BJ (cell line): ENCODE data around the gene GTF2A1L. TPM values are rescaled to one million over a fixed set of nuclear protein-coding genes. Genes with fewer than 3 reads are reported as not detected.

Experiments used
- CTCF ChIA-PET: fragments of 350-600 bp; formaldehyde crosslinking; extraction: SDS; loops from one replicate; lab custom pipeline; 2021; ENCODE audit warnings: antibody characterized with exemption, inconsistent platforms; lab: Yijun Ruan, JAX
- POLR2A ChIA-PET: fragments of 300-600 bp; sonication (Branson Sonifier 250); formaldehyde crosslinking; extraction: SDS; loops from one replicate; lab custom pipeline; 2021; ENCODE audit warnings: antibody characterized with exemption; lab: Charles Lee
- DNase-seq: peaks from one replicate; pipeline ENCODE4 v3.0.0-alpha.2; 2011; ENCODE audit warnings: low read depth
- H3K27me3 ChIP-seq: 2 replicates; pipeline ENCODE4 v1.6.0; 2011; ENCODE audit warnings: low read length; ENCODE audit not compliant: control insufficient read depth, insufficient read depth
- H3K36me3 ChIP-seq: 2 replicates; pipeline ENCODE4 v1.5.1; 2011; ENCODE audit warnings: low read length; ENCODE audit not compliant: control insufficient read depth, insufficient read depth
- H3K4me3 ChIP-seq: 2 replicates; pipeline ENCODE4 v1.5.1; 2011; ENCODE audit warnings: low read depth, mild to moderate bottlenecking, control low read depth, low read length
- CTCF ChIP-seq: IDR thresholded peaks from 2 replicates; pipeline ENCODE4 v1.5.1; 2011; ENCODE audit warnings: low read depth, mild to moderate bottlenecking, control low read depth, inconsistent platforms, low read length, moderate library complexity; ENCODE audit not compliant: insufficient read depth
- polyA minus RNA-seq: library from RNA; depleted of rRNA, polyadenylated mRNA; stranded (reverse); fragments of >200 nt; gene quantifications from 2 replicates; pipeline ENCODE4 v1.2.3, GENCODE V29; 2011; rRNA and poly(A)+ RNA removed
- polyA plus RNA-seq: library from polyadenylated mRNA; depleted of rRNA; stranded (reverse); fragments of >200 nt; gene quantifications from 2 replicates; pipeline ENCODE4 v1.2.3, GENCODE V29; 2011; rRNA removed

GTF2A1L gene
- polyA plus RNA-seq: not detected in 2 replicates
- polyA minus RNA-seq: not detected in 2 replicates

- no peak for DNase-seq
- no peak within 1 kb of the TSS for H3K4me3 ChIP-seq
- POLR2A ChIA-PET: no interaction called here
- CTCF ChIA-PET: no interaction called here
- no peaks in the 10 kb centered on the region for H3K36me3 ChIP-seq
- H3K27me3 ChIP-seq: no peaks in the 10 kb centered on the region
- TF ChIP-seq CTCF: no peak
These were observed at the start of gene GTF2A1L for GRCh38 chr2:48617618-48618017. Gene GTF2A1L (plus strand): TSS chr2:48617856. CDS start chr2:48617875, 19 bp downstream.

GRCh38 chr2:48568547-48568946, 49.1 kb upstream of the GTF2A1L start:
- ChIA-PET CTCF (interaction anchor here (1.3 kb wide), 1 partner anchor 19 kb away, joined by 4 read pairs; no protein-coding TSS in a partner anchor), POLR2A (no interaction called here)
- no peak for TF ChIP-seq CTCF
- no peaks in the 10 kb centered on the region for H3K36me3 ChIP-seq
- H3K4me3 ChIP-seq: no peak overlapping the region
- DNase-seq: no peak
- no peaks in the 10 kb centered on the region for H3K27me3 ChIP-seq

- CTCF ChIA-PET: interaction anchor here (0.7 to 1.3 kb wide), 2 partner anchors 8 to 18 kb away, joined by 3 to 4 read pairs; no protein-coding TSS in a partner anchor
- POLR2A ChIA-PET: no interaction called here
- no peak overlapping the region for H3K4me3 ChIP-seq
- no peaks in the 10 kb centered on the region for H3K27me3 ChIP-seq
- no peaks in the 10 kb centered on the region for H3K36me3 ChIP-seq
- DNase-seq: no peak
- TF ChIP-seq CTCF: no peak
These were observed 48.2 kb upstream of the GTF2A1L start for GRCh38 chr2:48569433-48569832.

- ChIA-PET POLR2A (no interaction called here), CTCF (interaction anchor here (0.8 to 1.4 kb wide), 3 partner anchors 12 to 19 kb away, joined by 3 to 5 read pairs (median 3); no protein-coding TSS in a partner anchor)
- H3K36me3 ChIP-seq: no peaks in the 10 kb centered on the region
- no peaks in the 10 kb centered on the region for H3K27me3 ChIP-seq
- TF ChIP-seq CTCF: no peak
- no peak overlapping the region for H3K4me3 ChIP-seq
- no peak for DNase-seq
These were observed 44.8 kb upstream of the GTF2A1L start for GRCh38 chr2:48572816-48573215.

GRCh38 chr2:48574353-48575287, 43.0 kb upstream of the GTF2A1L start:
- Histone ChIP-seq H3K36me3 (no peaks in the 10 kb centered on the region), H3K27me3 (no peaks in the 10 kb centered on the region), H3K4me3 (no peak overlapping the region)
- no peak for TF ChIP-seq CTCF
- CTCF ChIA-PET: no interaction called here
- no peak for DNase-seq
- POLR2A ChIA-PET: no interaction called here
